GM21723 (cell line): ENCODE data around the gene TOM1.
A peak's percentile ranks its signal among the peaks of the same experiment; 100 is the strongest.

Experiments used
- ATAC-seq: cut with Tn5 transposase; IDR thresholded peaks from one replicate; pipeline ENCODE4 v1.9.1; 2021; ENCODE audit warnings: mild to moderate bottlenecking, moderate library complexity; ENCODE audit not compliant: unreplicated experiment

Gene TOM1

DNA sequence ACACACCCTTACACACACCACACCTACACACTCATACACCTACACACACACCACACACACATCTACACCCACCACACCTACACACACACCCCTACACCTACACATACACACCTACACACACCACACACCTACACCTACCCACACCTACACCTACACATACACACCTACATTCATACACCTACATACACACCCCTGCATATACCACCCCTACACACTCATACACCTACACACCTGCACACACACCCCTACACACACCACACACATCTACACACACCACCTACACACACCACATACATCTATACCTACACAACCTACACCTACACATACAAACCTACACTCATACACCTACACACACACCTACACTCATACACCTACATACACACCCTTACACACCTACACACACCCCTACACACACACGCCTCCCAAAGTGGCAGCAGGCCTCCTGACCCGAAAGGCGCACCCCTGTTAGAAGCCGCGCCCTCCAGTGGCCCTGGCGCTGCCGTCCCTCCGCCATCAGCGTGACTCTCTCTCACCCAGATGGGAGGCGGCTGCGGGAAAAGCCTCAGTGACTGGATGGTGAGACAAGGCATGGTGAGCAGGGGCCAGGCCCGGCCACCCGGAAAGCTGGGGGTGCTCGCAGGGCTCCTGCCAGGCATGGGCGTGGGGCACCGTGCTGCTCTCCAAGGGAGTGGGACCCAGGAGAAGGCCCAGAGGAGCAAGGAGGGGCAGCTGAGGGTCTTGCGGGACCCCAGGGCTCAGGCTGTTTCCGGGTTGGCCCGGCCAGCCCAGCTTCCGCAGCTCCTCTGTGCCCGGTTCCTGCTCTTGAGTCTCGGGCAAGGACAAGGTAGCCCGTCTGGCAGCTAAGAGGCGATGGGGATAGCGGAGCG is 44.2 kb downstream of the TOM1 start:
- ATAC-seq = no peak

DNA sequence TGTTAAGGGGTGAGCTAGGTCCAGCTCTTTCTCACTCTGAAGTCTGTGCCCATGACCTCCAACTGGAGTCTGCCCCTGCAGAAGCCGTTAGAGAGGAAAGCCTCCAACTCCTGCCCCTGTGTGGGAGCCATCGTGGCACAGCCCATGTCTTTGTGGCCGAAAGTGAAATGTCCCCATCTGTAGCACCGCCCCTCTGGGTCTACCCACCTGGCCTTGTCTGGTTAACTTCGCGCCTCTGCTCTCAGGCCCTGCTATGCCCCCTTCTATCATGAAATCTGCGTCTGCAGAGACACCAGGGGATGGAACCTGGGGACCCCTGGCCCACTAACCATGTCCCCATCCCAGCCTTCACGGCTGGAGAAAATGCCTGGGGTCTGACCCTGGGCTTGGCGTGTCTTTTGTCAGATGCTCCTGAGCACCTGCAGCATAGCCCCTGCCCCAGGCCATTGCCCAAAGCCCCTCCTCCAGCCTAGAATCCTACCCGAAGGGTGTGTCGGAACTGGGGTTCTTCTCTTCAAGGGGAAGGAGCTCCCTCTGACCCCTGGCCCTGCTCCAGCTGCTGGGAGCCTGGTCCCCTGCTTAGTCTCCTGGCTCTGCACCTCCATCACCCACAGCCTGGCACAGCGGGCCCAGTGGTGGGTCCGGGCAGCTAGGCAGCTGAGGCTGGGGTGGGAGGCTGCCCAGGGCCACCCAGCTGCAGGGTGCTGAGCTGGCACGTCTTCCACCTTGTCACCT is 45.4 kb downstream of the TOM1 start:
- no peak for ATAC-seq

DNA sequence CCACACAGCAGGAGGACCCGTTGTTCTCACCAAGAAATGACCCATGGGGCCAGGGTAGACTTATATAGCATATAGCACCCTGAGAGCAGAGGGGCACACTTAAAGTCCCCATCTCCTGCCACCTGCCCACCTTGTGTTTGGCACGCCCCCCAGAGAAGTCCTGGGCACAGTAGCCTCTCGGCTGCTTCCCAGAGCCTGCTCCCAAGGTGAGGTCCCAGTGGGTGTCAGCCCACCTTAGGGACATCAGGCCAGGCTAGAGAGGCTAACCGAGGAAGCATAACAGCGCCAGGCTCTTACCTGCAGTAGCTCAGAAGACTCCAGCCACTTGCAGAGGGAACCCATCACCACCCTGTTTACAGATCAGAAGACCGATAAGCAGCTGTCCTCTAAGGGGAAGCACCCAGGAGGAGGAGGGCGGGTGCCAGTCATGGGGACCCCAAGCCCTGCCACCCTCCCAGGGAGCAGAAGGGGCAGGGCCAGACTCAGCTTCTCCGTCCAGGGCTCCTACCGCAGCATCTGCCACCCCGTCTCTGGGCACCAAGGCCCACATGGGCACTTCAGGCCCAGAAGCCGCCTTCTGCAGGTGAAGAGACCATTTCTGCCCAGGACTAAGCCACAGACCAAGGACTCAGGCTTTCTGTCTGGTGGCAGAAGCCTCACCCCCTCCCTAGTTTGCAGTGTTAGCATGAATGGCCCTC is 46.3 kb downstream of the TOM1 start:
- no peak for ATAC-seq

DNA sequence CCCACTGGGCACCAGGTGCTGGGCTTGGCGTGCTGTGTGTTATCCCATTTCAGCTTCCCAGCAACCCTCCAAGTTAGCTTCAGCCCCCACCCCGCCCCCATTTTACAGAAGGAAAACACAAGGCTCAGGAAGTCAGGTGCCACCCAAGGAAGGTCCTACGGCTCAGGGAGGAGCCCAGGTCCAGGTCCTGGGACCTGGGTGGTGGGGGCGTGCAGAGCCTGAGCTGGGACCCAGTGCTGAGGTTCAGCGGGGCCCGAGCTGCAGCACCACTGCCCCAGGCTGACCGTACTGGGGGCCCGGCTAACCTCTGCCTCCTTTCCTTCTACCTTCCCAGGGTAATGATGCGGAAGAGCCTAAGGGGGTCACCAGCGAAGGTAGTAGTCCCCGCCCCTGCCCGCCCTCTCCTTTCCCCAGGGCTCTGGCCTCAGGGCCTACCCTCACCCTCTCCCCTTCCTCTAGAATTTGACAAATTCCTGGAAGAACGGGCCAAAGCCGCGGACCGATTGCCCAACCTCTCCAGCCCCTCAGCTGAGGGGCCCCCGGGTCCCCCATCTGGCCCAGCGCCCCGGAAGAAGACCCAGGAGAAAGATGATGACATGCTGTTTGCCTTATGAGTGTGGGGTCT is 47.0 kb downstream of the TOM1 start:
- ATAC-seq = no peak

DNA sequence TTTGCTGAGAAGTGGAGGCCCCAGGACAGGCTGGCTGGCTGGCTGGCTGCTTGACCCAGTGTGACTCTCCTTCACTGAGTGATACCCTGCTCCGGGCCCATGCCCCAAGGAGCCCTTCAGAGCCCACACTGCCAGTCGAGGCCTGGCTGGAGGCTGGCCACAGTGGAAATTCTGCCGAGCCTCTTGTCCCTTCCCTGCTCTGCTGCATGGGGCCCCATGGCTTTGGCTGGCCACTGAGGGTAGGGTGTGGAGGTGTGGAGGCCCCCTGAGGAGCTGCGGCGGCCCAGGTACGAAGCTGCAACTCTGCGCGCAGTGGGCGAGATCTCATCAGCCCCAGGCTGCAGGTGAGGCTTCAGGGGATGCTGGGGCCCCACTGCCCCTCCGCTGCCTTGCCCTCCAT is 47.8 kb downstream of the TOM1 start:
- no peak for ATAC-seq

DNA sequence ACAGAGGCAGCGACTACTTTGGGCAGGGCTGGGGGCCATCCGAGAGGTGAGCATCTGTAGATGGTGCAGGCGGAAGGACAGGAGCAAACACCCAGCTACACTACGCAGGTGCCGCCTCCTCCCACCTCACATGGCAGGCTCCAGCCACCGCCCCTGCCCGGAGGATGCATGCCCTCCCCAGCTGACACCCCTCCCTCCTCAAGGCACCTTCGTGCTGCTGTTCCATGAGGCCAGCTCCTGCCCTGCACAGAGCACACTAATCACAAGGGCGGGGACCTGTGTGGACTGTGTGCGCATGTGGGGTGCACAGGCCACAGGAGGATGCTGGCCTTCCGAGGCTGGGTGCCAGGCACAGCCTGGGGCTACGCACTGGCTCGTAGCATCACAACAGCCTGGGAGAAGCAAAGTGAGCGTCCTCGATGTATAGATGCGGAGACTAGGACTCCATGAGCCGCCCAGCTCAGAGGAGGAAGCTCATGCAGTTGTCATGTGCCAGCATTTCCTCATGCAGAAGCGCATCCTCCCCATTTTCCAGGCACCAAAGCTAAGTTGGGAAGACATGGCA is 48.4 kb downstream of the TOM1 start:
- ATAC-seq = no peak

DNA sequence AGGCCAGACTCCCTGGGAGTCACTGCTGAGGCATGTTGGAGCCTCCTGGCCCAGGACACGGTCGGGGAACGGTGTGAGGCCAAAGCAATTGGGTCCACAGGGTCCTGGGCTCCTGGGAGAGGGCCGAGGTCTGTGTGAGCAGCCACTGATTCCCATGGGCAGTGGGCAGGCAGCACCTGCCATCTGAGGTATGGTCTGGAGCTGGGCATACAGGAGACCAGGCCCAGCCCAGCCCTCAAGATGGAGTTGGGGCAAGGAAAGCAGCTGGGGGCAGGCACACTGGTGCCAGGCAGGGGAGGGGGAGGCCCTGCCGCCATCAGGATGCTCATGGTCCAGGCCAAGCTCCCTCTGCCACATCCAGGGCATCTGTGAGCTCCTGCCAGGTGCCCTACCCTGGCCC is 49.0 kb downstream of the TOM1 start:
- ATAC-seq = no peak

DNA sequence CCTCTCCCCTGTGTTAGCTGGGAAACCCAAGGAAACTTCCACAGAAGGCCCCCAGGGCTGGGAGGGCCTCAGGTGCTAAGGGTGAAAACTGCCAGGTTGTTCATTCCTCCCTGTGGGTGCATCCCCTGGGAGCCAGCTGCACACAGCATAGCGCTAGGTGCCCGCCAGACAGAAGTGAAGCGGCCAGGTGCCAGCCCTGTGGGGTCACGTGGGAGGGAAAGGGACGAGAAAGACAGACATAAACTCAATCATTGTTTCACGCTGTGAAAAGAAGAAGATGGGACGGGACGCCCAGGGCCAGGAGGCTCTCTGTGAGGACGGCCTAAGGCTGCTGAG is 49.6 kb downstream of the TOM1 start:
- ATAC-seq = no peak

DNA sequence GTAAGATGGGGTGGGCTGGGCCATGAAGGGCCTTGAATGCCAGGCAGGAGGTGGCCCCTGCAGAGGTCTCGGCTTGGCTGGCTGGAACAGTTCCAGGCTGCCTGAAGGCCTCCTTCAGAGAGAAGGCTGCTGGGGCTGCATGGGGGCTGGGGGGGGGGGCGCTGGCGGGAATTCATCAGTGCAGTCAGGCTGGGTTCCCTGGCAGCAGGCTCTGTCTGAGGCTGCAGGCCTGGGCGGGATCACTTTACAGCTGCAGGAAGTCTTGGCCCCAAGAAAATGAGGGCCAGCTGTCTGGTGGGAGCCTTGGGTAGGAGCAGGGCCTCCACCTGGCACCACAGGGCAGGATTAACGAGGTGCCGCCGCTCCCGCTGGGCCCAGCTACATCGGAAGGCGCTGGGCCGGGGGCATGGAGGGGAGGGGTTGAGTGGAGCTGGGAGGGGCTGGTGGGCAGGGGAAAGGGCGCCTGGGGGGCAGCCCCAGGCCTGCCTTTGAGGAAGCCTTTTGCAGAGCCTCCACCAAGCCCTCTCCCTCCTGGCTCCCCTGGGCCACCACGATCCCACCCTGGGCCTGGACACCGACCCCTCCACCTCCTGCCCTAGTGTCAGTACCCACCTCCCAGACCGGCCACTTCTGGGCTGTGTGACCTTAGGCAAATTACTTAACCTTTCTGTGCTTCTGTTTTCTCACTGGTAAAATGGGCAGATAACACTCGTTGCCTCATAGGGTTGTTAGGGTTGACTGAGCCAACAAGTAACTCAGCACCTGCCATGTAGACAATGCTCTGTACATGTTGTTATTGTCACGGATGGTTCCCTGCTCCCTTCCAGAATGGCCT is 50.2 kb downstream of the TOM1 start:
- no peak for ATAC-seq

DNA sequence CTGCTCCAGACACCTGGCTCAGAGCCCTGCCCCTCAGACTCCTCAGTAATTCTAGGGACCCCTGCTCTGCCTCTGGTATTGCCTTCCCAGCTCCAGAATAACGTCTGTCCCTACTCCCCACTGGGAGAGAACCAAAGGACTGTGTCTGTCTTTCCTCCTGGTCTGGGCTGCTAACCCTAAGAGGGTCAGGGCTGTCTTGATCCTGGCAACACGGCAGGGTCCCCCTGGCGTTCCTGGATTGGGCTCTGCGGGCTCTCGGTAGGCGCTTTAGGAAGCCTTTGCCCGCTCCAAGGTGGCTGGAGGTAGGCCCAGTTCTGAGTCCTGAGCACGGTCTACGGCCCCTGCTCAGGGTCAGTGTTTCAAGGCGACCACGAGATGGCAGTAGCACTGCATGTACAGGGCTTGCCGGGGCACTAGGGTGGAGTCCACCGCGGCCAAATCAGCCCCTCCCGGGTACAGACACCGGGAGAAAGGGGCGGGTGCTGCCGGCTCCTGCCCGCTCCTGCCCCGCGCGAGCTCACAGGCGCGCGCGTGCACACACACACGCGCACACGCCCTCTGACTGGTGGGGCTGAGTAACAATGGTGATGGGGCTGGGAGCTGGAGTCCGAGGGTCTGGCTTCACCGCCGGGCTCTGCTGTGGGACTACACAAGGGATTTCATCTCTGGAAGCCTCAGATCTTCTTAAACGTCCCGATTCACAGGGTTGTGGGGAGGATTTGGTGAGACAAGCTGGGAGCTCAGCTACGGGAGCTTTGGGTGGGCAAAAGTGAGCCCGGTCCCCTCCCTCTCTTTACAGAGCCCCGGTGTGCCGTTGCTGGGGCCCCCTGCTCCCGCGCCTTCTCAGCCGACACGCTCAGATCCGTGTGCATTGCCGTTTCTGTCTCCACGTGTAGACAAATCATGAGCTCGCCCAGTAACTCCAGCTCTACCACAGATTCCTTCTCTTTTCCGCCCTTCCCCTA is 51.1 kb downstream of the TOM1 start:
- ATAC-seq = peak; percentile 74

DNA sequence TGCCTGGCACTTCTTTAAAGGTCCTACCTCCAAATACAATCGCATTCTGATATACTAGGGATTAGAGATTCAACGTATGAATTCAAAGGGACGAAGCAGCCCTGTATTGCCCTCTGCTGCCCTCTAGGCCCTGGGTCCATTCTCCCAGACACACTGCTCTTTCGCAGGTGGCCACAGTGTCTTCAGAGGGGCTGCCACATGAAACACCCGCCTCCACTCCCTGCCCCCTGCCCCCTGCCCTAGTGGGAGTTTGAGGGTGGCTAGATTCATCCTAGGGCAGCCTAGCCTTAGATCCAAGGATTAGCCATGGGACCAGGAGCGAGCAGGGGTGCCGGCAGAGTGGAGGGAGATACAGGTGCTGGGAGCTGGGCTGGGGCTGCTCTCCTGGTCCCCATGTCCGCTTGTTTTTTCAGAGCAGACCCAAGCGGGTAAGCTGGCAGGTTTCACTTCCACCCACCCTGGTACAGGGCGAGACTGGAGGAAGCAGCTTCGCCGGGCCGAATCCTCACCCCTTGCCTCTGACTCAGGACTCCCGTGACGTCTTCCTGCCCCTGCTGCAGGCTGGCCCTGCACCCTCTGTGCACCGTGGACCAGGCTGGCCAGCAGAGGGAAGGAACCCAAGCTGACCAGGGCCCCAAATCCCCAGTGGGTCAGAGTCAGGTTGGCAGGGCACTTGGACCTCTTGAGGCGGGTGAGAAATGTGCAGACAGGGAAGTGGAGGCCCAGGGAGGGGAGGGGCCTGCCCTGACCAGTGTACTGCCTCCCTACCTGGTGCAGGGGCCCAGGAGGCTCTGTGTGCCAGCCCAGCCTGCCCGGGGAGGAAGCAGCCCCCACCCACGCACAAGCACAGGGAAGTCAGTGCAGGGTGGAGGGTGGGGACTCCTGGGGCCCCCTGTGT is 52.8 kb downstream of the TOM1 start:
- ATAC-seq = peak; percentile 36

DNA sequence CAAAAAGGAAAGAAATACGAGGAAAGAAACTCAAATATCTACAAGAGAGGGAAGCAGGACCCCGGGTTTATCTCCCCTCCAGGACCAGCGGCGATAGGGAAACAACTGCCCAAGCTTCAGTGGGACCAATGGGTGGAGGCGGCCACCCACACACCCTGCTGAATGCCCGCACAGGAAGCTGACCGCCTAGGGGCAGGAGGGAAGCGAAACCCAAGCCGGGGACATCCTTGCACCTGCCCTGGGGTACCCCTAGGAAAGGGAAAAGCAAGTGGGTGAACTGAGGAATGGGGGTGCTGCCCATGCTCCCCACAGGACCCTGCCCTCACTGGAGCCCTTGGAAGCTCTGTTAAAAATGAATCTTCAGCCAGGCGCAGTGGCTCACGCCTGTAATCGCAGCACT is 53.6 kb downstream of the TOM1 start:
- ATAC-seq = no peak

DNA sequence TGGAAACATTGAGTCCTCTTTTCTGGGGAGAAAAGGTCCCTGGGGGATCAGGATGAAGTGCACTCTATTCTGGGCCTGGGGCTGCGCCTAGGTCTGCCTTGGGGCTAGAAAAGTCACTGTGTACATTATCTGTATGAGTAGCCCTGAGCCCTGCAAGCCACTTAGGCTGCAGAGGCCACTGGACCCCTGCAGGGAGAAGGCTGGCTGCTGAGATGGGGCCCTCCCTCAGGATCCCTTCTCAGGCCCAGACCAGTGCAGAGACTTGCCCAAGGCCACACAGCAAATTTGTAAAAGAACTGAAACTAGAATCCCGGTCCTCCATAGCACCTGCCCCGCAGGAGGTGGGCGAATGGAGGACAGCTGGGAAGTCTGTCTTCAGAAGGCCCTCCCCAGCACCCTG is 54.4 kb downstream of the TOM1 start:
- no peak for ATAC-seq

DNA sequence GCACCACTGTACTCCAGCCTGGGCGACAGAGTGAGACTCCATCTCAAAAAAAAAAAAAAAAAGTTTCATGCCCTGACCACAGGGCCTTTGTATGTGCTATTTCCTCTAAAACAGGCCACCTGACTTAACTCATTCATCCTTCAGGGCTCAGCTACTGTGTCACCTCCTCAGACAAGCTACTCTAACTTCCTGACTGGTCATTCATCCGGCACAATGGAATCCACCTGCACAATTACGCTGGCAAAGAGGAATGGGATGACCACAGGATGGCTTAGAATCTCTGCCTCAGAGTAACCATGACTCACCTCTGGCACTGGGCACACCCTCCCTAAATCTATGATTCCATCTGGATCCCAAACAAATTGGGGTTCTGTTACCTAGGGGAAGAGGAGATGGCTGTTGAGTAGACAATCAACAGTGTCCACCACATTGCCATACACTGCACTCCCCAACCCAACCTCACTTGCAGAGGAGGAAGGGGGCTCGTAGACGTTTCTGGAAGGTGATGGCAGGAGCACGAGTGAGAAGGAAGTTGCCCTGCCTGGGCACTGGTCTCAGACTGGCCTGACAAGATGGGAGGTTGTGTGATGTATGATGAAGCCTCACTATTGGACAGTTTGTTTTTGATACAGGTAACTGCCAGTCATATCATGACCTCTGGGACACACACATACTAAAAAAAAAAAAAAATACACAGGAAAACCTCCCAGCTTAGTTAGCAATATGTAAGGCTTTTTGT is 58.4 kb downstream of the TOM1 start:
- ATAC-seq = no peak

DNA sequence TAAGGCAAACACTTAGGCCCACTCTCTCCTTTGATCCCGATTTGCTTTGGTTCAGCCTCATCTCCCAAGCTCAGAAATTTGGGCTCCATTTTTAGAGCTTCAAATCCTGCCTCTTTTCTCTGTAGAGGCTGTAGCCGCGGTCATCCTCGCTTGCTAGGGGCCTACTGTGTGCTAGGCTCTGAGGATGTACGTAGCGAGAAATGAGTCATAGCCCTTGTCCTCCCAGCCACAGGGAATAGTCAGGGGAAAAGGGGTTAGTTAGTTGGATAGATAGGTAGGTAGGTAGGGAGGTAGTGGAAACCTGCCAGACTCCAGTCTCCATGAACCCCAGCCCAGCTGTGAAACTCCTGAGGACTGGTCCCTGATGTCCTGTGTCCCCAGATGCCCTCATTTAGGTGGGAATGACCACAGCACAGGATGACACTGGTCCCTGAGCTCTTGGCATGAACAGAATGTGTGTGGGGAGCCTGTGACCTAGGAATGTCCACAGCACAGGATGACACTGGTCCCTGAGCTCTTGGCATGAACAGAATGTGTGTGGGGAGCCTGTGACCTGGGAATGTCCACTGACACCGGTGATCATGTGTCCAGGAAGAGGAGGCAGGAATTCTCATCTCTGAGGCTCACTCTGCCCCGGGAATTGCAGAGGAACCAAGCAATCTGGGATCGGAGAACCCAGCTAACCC is 59.8 kb downstream of the TOM1 start:
- no peak for ATAC-seq

DNA sequence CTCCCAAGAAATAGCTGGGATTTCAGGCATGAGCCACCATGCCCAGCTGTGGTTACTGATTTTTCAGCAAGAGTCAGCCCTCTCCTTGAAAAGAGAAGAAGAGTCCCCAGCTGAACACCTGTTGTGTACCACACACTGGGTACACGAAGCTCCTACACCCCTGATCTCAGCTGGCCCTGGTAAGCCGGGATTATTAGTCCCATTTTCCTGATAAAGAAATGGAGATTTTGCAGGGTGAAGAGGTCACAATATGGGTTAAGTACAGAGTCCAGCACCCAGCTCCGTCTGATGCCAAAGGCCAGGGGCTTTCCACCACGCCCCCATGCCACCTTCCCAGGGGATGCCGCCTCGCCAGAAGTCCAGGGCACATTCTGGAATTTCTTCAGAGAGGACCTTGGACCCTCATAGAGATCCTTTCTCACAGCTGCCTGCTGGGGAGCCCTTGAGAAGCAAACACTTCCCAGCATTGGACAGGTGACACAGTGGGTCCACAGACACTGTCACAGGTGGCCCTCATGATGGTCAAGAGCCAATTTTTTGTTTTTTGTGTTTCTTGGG is 61.4 kb downstream of the TOM1 start:
- ATAC-seq = no peak
